Measurements from ENCODE around the gene SLC35F3.

GRCh38 chr1:234261545-234261944 is 357.1 kb downstream of the SLC35F3 start:
- no peak for TF ChIP-seq CTCF (IDR thresholded peaks at IDR 0.05; ENCODE audit: poor library complexity, severe bottlenecking)
- no peak for TF ChIP-seq SMC3 (conservative IDR thresholded peaks at IDR 0.05; ENCODE audit: poor library complexity)
- TF ChIP-seq, protein P1, sequence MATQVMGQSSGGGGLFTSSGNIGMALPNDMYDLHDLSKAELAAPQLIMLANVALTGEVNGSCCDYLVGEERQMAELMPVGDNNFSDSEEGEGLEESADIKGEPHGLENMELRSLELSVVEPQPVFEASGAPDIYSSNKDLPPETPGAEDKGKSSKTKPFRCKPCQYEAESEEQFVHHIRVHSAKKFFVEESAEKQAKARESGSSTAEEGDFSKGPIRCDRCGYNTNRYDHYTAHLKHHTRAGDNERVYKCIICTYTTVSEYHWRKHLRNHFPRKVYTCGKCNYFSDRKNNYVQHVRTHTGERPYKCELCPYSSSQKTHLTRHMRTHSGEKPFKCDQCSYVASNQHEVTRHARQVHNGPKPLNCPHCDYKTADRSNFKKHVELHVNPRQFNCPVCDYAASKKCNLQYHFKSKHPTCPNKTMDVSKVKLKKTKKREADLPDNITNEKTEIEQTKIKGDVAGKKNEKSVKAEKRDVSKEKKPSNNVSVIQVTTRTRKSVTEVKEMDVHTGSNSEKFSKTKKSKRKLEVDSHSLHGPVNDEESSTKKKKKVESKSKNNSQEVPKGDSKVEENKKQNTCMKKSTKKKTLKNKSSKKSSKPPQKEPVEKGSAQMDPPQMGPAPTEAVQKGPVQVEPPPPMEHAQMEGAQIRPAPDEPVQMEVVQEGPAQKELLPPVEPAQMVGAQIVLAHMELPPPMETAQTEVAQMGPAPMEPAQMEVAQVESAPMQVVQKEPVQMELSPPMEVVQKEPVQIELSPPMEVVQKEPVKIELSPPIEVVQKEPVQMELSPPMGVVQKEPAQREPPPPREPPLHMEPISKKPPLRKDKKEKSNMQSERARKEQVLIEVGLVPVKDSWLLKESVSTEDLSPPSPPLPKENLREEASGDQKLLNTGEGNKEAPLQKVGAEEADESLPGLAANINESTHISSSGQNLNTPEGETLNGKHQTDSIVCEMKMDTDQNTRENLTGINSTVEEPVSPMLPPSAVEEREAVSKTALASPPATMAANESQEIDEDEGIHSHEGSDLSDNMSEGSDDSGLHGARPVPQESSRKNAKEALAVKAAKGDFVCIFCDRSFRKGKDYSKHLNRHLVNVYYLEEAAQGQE (IDR thresholded peaks at IDR 0.05; ENCODE audit: borderline replicate concordance), result no peak
- no peak for TF ChIP-seq POLR2AphosphoS5 (IDR thresholded peaks at IDR 0.05)
- TF ChIP-seq RAD21 (conservative IDR thresholded peaks at IDR 0.05), result no peak
- TF ChIP-seq EP300 (conservative IDR thresholded peaks at IDR 0.05; ENCODE audit: poor library complexity, severe bottlenecking), result no peak
- TF ChIP-seq EZH2 (IDR thresholded peaks at IDR 0.05; ENCODE audit: borderline replicate concordance, insufficient read depth, low read length, poor library complexity, severe bottlenecking), result no peak
